IMR-90 (cell line): ENCODE results near the gene KRTAP4-16. TPM values are rescaled to one million over a fixed set of nuclear protein-coding genes. Genes with fewer than 3 reads are reported as not detected.
A peak's percentile ranks its signal among the peaks of the same experiment; 100 is the strongest.

Experiments
- ATAC-seq: fragments of 200-7000 bp; cut with Tn5 transposase; 2 replicates; pipeline ENCODE4 v1.9.1; 2020; ENCODE audit warnings: low read depth, mild to moderate bottlenecking, moderate library complexity
- BruUV-seq: library from RNA; stranded (reverse); fragments of 400-500 nt; replicated peaks from 2 replicates; lab custom pipeline; 2021; lab: Mats Ljungman, UMichigan
- CTCF ChIA-PET: fragments of 300-600 bp; formaldehyde crosslinking; extraction: SDS; loops from one replicate; lab custom pipeline; 2021; ENCODE audit warnings: antibody characterized with exemption; lab: Yijun Ruan, JAX
- POLR2A ChIA-PET: fragments of 300-600 bp; sonication (Branson Sonifier 250); formaldehyde crosslinking; loops from one replicate; lab custom pipeline; 2022; ENCODE audit warnings: antibody characterized with exemption; ENCODE audit not compliant: unreplicated experiment; lab: Charles Lee
- DNase-seq: peaks from one replicate; pipeline ENCODE4 v3.0.0; 2013
- H2AFZ ChIP-seq: replicated peaks from 2 replicates; pipeline ENCODE3; 2013; ENCODE audit warnings: low read length, mild to moderate bottlenecking; ENCODE audit not compliant: poor library complexity
- H2AK5ac ChIP-seq: 2 replicates; pipeline ENCODE4 v1.6.1; 2013; ENCODE audit warnings: low read depth, low read length, inconsistent platforms
- H2AK9ac ChIP-seq: replicated peaks from 2 replicates; pipeline ENCODE3; 2013; ENCODE audit warnings: mild to moderate bottlenecking, low read depth, low read length, moderate library complexity; ENCODE audit not compliant: poor library complexity
- H2BK120ac ChIP-seq: 2 replicates; pipeline ENCODE4 v1.6.1; 2013; ENCODE audit warnings: low read depth, low read length, inconsistent platforms
- H2BK15ac ChIP-seq: 3 replicates; pipeline ENCODE4 v1.6.1; 2013; ENCODE audit warnings: low read depth, low read length, inconsistent platforms
- H2BK20ac ChIP-seq: 2 replicates; pipeline ENCODE4 v1.6.1; 2013; ENCODE audit warnings: low read depth, mild to moderate bottlenecking, inconsistent platforms, low read length, moderate library complexity
- H2BK5ac ChIP-seq: 2 replicates; pipeline ENCODE4 v1.6.1; 2013; ENCODE audit warnings: mild to moderate bottlenecking, low read depth, low read length, inconsistent platforms; ENCODE audit not compliant: poor library complexity, severe bottlenecking
- H3K14ac ChIP-seq: replicated peaks from 2 replicates; pipeline ENCODE4 v1.6.1; 2013; ENCODE audit warnings: low read depth, low read length, inconsistent platforms
- H3K18ac ChIP-seq: 2 replicates; pipeline ENCODE4 v1.6.1; 2013; ENCODE audit warnings: low read depth, low read length, control low read depth
- H3K23ac ChIP-seq: 2 replicates; pipeline ENCODE4 v1.6.1; 2013; ENCODE audit warnings: low read depth, low read length, inconsistent platforms
- H3K27ac ChIP-seq: 2 replicates; pipeline ENCODE4 v1.5.1; 2013; ENCODE audit warnings: mild to moderate bottlenecking, control low read depth, low read length; ENCODE audit not compliant: insufficient read depth
- H3K27me3 ChIP-seq: 2 replicates; pipeline ENCODE4 v1.6.1; 2013; ENCODE audit warnings: low read length; ENCODE audit not compliant: control insufficient read depth, insufficient read depth
- H3K36me3 ChIP-seq: 2 replicates; pipeline ENCODE4 v1.6.1; 2013; ENCODE audit warnings: low read length, mixed read lengths; ENCODE audit not compliant: control insufficient read depth, insufficient read depth
- H3K4ac ChIP-seq: 2 replicates; pipeline ENCODE4 v1.6.1; 2013; ENCODE audit warnings: low read depth, low read length, inconsistent platforms
- H3K4me1 ChIP-seq: 2 replicates; pipeline ENCODE4 v1.6.1; 2013; ENCODE audit warnings: low read length, mixed read lengths; ENCODE audit not compliant: control insufficient read depth, insufficient read depth
- H3K4me2 ChIP-seq: 2 replicates; pipeline ENCODE4 v1.6.1; 2013; ENCODE audit warnings: low read depth, mild to moderate bottlenecking, control low read depth, low read length, moderate library complexity
- H3K4me3 ChIP-seq: 2 replicates; pipeline ENCODE4 v1.5.1; 2013; ENCODE audit warnings: low read depth, mild to moderate bottlenecking, control low read depth, low read length, moderate library complexity; ENCODE audit not compliant: insufficient read depth
- H3K56ac ChIP-seq: 2 replicates; pipeline ENCODE4 v1.6.1; 2013; ENCODE audit warnings: low read length, inconsistent platforms; ENCODE audit not compliant: insufficient read depth; ENCODE audit errors: extremely low read depth
- H3K79me1 ChIP-seq, 2 experiments: 2 replicates each; pipeline ENCODE4 v1.6.1; 2013; ENCODE audit warnings: low read length in 2 of 2, inconsistent platforms in 1 of 2, low read depth in 1 of 2
- H3K9ac ChIP-seq: 2 replicates; pipeline ENCODE4 v1.6.1; 2013; ENCODE audit warnings: low read depth, low read length, control low read depth
- H3K9me1 ChIP-seq: 2 replicates; pipeline ENCODE4 v1.6.1; 2013; ENCODE audit warnings: low read length, inconsistent platforms; ENCODE audit not compliant: insufficient read depth
- H3K9me3 ChIP-seq: 2 replicates; pipeline ENCODE4 v1.6.1; 2013; ENCODE audit warnings: low read length; ENCODE audit not compliant: control insufficient read depth, insufficient read depth
- H4K20me1 ChIP-seq: 2 replicates; pipeline ENCODE4 v1.6.1; 2013; ENCODE audit warnings: low read length, inconsistent platforms; ENCODE audit not compliant: insufficient read depth
- H4K5ac ChIP-seq: 2 replicates; pipeline ENCODE4 v1.6.1; 2013; ENCODE audit warnings: mild to moderate bottlenecking, low read depth, low read length, control low read depth
- H4K8ac ChIP-seq, 2 experiments: 2 replicates each; pipeline ENCODE4 v1.6.1; 2013; ENCODE audit warnings: low read depth in 2 of 2, low read length in 2 of 2, control low read depth in 1 of 2, inconsistent platforms in 1 of 2
- H4K91ac ChIP-seq: 2 replicates; pipeline ENCODE4 v1.6.1; 2013; ENCODE audit warnings: low read depth, low read length, inconsistent platforms; ENCODE audit not compliant: insufficient read depth
- CEBPB ChIP-seq: IDR thresholded peaks from 2 replicates; pipeline ENCODE4 v1.6.1; 2012; ENCODE audit warnings: low read depth, low read length, improper control_type of control experiment
- CHD1 ChIP-seq: IDR thresholded peaks from 2 replicates; pipeline ENCODE4 v1.6.1; 2012; ENCODE audit warnings: low read depth, low read length, improper control_type of control experiment
- CTCF ChIP-seq: conservative IDR thresholded peaks from 2 replicates; pipeline ENCODE4 v1.5.1; 2012; ENCODE audit warnings: mild to moderate bottlenecking, low read depth, low read length, improper control_type of control experiment
- ELK1 ChIP-seq: fragments of 150-350 bp; IDR thresholded peaks from 2 replicates; pipeline ENCODE4 v1.6.1; 2016; ENCODE audit warnings: low read depth, mild to moderate bottlenecking, low read length, moderate library complexity, borderline replicate concordance
- FOS ChIP-seq: fragments of 150-350 bp; IDR thresholded peaks from 2 replicates; pipeline ENCODE4 v1.6.1; 2016; ENCODE audit warnings: low read depth, low read length
- MAFK ChIP-seq: IDR thresholded peaks from 2 replicates; pipeline ENCODE4 v1.6.1; 2012; ENCODE audit warnings: low read depth, low read length, improper control_type of control experiment
- MXI1 ChIP-seq: IDR thresholded peaks from 2 replicates; pipeline ENCODE4 v1.6.1; 2012; ENCODE audit warnings: low read depth, mild to moderate bottlenecking, low read length, moderate library complexity, borderline replicate concordance
- NFE2L2 ChIP-seq: fragments of 150-350 bp; IDR thresholded peaks from 2 replicates; pipeline ENCODE4 v1.6.1; 2016; ENCODE audit warnings: low read depth, mild to moderate bottlenecking, low read length
- POLR2A ChIP-seq: IDR thresholded peaks from 2 replicates; pipeline ENCODE4 v1.6.1; 2012; ENCODE audit warnings: mild to moderate bottlenecking, low read depth, low read length
- RCOR1 ChIP-seq: IDR thresholded peaks from 2 replicates; pipeline ENCODE4 v1.6.1; 2012; ENCODE audit warnings: mild to moderate bottlenecking, low read length, improper control_type of control experiment; ENCODE audit not compliant: insufficient replicate concordance
- SMC3 ChIP-seq: fragments of 150-350 bp; IDR thresholded peaks from 2 replicates; pipeline ENCODE4 v1.6.1; 2016; ENCODE audit warnings: low read depth, mild to moderate bottlenecking, antibody characterized with exemption, low read length, moderate library complexity
- USF2 ChIP-seq: fragments of 150-350 bp; IDR thresholded peaks from 2 replicates; pipeline ENCODE4 v1.6.1; 2017; ENCODE audit warnings: mild to moderate bottlenecking, antibody characterized with exemption, low read length, low read depth
- WGBS, 2 experiments: methylation state at CpG; one replicate each; pipeline versions ENCODE4 v1.1.5 to v1.1.7; 2013; ENCODE audit warnings: missing lambda C conversion rate in 2 of 2; ENCODE audit not compliant: insufficient read length in 1 of 2; ENCODE audit errors: extremely low coverage in 2 of 2; 5-methylcytosine and 5-hydroxymethylcytosine counted together
- dilution Hi-C: fragments of 300-500 bp; cut with HindIII; formaldehyde crosslinking; loops from one replicate; pipeline ENCODE4 v1.14.3; 2018; ENCODE audit warnings: low sequenced_read_pairs; ENCODE audit not compliant: unreplicated experiment
- in situ Hi-C: fragments of 300-500 bp; cut with MboI; formaldehyde crosslinking; loops from 3 replicates; pipeline ENCODE4 v1.14.3; 2019; ENCODE audit warnings: low sequenced_read_pairs, inconsistent platforms, mixed read lengths
- intact Hi-C: fragments of 100-400 bp; cut with micrococcal nuclease; formaldehyde crosslinking; loops from 2 replicates; pipeline ENCODE4 v1.10.0; 2022
- polyA plus RNA-seq, 3 experiments: library from polyadenylated mRNA; depleted of rRNA; stranded (reverse); fragments of >200 nt; gene quantifications; 2 replicates each; pipeline ENCODE4 v1.2.3, GENCODE V29; 2012; ENCODE audit warnings: low replicate concordance in 1 of 3
- total RNA-seq: library from RNA; depleted of rRNA; stranded (reverse); fragments of >200 nt; gene quantifications from 2 replicates; pipeline ENCODE4 v1.2.3, GENCODE V29; 2012

Gene KRTAP4-16
- total and polyA plus RNA-seq, 2 of the 4 experiments (the other 2 are of a cell fraction), result not detected

GRCh38 chr17:41071606-41072360 lies 30.2 kb downstream of the KRTAP4-16 start:
- no peak overlapping the region for H3K4me2 ChIP-seq
- peak overlapping the region; percentile 60; the same call in 1 of the 3 replicates for H2BK15ac ChIP-seq
- H3K9ac ChIP-seq, result no peak overlapping the region
- no peak overlapping the region for H4K8ac ChIP-seq
- peak overlapping the region; percentile 56 for H2BK120ac ChIP-seq
- no peaks in the 10 kb centered on the region for H3K27me3 ChIP-seq
- H3K18ac ChIP-seq, result no peak overlapping the region
- no peaks in the 10 kb centered on the region; the same call in 1 of the 2 replicates for H3K4me1 ChIP-seq
- no peak for DNase-seq
- no peaks in the 10 kb centered on the region for H3K36me3 ChIP-seq
- ATAC-seq, result no peak
- H3K23ac ChIP-seq, result no peak overlapping the region
- peak overlapping the region; percentile 42 for H2BK20ac ChIP-seq
- H3K9me1 ChIP-seq, result peaks cover 4% of the 10 kb centered on the region; the same call in 1 of the 2 replicates
- peak overlapping the region; percentile 46 for H2AFZ ChIP-seq
- intact Hi-C loops (no loop called here), in situ Hi-C loops (no loop called here), dilution Hi-C loops (no loop called here)
- ChIA-PET POLR2A (no interaction called here), CTCF (no interaction called here)
- H3K56ac ChIP-seq, result no peak overlapping the region
- no peaks in the 10 kb centered on the region for H4K20me1 ChIP-seq
- H4K91ac ChIP-seq, result peak overlapping the region; percentile 57
- H3K79me1 ChIP-seq, result no peaks in the 10 kb centered on the region
- H2AK9ac ChIP-seq, result no peak overlapping the region
- peak overlapping the region; percentile 6 for H2BK5ac ChIP-seq
- no CpG with 5 or more reads among the region's 5 CpGs for WGBS, 2 experiments
- H4K5ac ChIP-seq, result no peak overlapping the region
- peak overlapping the region; percentile 66 for H2AK5ac ChIP-seq
- peak overlapping the region; percentile 22; the same call in 1 of the 2 replicates for H3K14ac ChIP-seq
- no peak overlapping the region for H3K4me3 ChIP-seq
- BruUV-seq, result no TSS peak
- no peak for TF ChIP-seq RCOR1
- no peak for TF ChIP-seq SMC3
- TF ChIP-seq CEBPB, result no peak
- no peak for TF ChIP-seq CTCF
- TF ChIP-seq USF2, result no peak
- TF ChIP-seq MAFK, result no peak
- TF ChIP-seq POLR2A, result no peak
- TF ChIP-seq ELK1, result no peak
- TF ChIP-seq MXI1, result no peak
- TF ChIP-seq CHD1, result no peak
- TF ChIP-seq FOS, result no peak
- no peak for TF ChIP-seq NFE2L2
- H3K4ac ChIP-seq, result peak overlapping the region; percentile 41
- H3K27ac ChIP-seq, result no peak overlapping the region
- H3K9me3 ChIP-seq, result no peaks in the 10 kb centered on the region
